ENCODE results near the gene NFIA.
A peak's percentile ranks its signal among the peaks of the same experiment; 100 is the strongest.

The NFIA gene

DNA sequence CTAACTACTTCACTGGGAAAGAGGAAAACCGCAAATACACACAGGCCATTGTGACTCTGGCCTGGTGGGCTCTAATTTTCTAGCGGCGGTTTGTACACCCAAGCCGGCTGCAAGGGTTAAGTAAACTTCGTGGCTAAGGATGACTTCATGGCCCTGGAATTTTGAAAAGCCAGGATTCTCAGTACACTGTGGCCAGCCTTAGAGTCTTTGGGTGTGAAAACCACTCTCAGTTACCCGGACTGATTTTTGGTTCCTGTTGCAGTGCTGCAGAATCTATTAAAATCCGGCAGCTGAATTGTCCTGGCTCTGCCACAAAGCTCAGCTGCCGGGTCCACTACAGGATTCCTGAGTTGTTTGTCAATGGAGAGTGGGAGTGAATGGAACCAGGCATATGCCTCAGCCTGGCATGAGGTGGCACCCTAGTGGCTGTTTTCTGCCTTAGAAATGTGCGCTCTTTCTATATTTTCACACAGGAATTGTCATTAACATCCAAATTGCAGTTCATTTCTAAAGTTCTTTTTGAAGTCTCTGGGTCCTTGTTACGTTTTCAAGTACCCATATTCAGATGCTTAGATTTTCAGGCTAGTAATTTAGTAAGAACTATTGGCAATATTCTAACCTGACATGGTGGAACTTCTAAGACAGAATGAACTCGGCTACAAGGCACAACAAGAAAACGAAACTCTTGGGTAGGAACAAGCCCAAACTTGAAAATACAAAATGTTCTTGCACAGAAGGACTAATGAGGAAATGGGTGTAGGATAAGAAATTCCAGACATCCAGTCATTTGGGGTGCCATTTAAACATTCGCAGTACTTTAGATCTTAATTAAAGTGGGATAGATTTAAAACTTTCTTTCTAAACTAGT lies 255.9 kb downstream of the NFIA start:
- DNase-seq = peak; percentile 35 to 59 (median 57)

DNA sequence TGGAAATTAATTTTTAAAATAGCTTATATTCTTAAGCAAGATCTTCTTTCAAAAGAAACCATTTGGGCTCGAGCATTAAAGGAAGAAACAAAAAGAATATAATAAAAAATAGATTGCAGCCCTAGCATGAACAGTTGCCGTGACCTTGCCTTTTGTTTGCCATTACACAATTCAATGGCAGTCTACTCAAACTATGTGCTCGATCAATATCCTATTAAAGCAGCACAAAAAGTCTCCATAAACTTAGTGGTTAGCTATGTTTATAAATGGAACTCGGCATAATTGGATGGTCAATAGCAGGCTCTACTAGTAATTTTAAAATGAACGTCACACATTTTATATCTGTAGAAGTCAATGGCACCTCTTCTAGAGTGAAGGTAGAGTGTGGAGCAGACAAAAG lies 256.5 kb downstream of the NFIA start:
- no peak for DNase-seq

DNA sequence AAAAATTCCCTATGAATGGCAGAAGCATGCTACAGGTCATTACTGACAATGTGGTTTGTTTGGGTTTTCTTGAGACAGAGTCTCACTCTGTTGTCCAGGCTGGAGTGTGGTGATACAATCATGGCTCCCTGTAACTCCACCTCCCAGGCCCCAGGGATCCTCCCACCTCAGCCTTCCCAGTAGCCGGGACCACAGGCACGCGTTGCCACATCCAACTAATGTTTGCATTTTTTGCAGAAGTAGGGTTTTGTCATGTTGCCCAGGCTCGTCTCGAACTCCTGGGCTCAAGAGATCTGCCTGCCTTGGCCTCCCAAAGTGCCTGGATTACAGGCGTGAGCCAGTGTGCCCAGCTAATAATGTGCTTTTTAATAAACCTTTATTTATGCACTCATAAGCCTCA lies 259.1 kb downstream of the NFIA start:
- peak; percentile 35 to 55 (median 50) for DNase-seq

DNA sequence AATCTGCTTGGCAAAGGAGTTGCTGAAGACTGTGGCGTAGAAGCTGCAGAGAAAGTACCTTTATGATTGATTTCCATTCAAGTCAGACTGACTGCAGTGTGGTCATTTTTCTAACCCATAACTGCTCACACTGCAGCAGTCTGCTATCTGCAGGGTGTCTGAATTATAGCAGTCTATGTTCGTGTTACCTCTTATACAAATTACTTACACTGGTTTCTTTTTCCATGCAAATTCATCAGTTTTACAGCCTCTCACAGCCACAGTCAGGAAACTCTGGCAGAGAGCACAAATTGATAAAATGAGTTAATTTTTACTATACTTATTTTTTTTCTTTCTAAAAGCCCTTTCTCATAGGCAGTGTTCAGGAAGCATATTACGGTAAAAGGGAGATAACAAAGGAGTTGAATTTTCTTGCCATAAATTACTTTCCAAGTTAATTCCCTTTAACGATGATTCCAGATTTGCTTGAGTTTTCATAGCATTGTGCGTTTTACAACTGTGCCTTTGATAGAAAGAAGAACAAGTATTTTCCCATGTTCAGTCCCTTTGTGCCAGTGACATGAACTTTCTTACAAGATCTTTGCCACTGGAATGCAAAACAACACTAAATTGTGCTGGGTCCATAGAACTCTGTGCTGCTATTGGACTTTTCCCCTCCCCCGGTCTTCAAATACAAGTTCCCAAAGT lies 261.5 kb downstream of the NFIA start:
- DNase-seq = no peak

DNA sequence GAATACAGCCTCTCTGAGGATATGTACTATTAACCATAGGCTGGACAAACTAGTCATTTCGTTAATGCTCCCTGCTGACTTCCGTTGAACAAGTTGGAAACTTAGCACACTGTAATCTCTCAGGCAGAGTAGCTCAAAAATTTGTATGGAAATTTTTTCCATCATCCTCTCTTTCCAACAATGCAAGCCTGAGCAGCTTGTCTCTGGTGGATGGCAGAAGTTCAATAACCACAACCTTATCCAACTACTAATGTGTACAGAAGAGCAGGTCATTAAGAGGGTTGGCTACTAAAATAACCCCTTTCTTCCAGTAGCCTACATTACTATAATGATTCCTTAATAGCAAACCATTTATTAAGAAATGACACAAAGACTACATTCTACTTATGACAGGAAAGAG lies 262.3 kb downstream of the NFIA start:
- no peak for DNase-seq

DNA sequence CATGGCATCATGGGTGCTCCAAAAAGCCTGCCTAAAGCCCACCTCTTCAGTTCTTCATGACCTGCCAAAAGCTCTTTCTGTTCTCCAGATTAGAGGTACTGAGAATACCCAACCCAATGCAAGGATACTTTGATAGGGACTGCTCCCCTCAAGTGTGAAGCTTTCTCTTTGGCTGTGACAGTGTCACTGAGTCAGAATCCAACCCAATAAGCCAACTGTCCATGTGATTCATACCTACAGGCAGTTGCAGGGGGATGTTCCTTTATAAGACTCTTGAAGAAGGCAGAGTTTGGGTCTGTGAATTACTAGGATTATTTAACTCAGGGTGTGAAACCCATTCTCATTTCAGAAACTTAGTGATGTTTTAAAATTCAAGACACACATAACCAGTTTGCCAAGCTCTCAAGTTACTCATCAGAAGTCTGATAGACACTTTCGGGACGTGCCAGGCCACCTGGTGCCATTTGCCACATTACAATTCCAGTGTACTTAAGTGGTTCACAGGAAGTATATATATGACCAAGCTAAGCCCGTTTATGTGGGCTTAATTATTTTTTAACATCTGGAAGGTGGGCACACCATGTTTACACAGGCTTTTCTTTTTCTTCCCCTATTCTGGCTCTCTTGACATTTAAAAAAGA lies 265.8 kb downstream of the NFIA start:
- no peak for DNase-seq

DNA sequence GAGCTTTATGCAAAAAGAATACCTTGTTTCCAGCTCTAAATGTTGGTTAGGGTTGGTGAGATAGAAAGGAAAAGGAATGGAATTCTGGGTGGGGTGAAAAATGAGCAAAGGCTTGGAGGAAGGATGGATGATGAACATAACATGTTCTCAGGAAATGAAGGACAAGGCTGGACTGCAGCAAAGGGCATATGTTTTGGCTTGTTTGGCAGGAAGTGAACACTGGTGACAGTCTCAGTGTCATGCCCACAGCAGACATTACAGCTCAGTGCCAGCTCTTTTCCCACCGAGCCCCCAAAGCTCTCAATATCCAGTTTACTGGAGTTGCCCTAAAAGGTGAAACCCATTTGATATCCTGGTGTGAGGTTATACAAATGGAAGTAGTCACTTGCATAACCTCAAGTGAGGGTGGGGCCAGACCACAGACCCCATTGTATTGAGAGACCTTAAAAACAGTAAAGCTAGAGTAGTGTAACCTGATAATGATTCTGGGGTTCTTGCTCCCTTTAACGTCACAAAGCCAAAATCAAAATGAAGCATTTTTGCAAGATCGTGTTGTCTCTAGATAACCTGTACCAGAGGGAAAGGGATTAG lies 270.6 kb downstream of the NFIA start:
- DNase-seq = no peak

DNA sequence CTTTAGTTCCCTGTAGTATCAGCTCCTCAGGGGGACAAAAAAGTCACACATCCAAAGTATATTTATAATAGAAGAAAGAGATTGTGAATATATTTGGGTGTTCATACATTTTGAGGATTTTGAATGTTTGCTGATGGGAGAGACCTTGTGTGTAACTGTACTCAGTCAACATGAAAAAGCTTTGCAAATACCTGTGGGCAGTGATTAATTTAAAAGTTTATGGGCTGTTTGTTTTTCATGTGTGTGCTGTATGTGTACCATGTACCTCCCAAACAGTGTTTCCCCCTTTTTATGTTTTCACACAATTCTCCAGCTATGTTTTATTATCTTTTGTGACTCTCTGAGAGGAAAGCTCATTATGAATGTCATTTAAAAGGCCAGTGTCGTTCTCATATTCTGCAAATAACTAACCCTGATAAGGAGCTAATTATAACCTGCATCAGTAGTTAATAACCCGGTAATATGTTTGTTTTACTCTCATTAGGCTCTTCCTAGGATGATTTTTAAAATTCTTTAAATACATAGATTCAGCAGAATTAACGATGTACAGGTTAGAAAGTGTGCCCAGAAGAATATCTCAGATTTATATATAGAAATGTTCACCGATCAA lies 271.5 kb downstream of the NFIA start:
- no peak for DNase-seq

DNA sequence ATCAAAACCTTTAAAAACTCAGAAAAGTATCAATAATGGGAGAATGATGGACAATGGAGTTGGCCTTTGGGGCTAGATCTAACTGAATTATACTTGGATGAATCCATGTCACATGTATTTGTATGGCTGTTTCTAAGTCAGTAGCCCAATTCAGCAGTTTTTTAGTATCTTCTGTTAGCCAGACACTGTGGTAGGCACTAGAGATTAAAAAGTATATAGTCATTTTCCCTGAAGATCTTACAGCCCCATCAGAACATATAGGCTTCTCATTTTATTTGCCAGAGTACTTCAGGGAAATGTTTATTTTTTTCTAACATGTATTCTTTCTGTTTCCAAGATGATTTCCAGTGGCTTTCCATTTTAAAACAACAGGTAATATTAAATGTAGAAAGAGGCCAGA lies 273.7 kb downstream of the NFIA start:
- no peak for DNase-seq

DNA sequence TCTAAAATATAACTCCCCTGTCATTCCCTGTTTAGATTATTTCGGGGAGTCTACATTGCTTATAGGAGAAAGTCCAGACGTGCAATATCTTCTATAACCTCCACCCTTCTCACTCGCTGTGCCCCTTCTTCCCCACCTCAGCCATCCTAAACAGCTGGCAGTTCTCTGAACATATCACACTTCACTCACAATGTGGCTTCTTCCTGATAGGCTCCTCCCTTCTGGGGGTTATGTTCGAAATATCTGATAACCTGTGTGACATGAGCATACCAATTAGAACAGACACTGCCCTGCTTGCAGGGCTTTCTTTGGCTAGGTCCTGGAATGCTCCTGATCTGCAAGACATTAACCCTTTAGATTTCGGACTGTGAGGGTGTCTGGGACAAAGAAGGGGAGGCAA lies 274.6 kb downstream of the NFIA start:
- no peak for DNase-seq

DNA sequence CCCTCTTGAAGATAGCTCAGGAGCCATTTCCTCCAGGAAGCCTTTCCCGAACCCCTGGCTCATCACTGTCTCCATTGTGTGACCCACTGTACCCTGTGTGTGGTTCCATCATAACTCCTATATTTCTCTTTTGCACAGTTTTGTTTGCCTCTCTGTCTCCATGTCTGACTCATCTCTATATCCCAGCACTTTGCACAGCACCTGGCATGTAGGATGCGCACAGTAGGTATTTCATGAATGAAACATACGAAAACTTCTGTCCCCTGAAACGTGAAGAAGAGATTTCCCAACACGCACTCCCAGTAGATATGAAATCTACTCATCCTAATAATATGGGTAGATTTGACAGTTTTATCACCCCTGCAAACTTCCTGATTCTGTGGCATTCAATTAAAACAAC lies 275.2 kb downstream of the NFIA start:
- no peak for DNase-seq

DNA sequence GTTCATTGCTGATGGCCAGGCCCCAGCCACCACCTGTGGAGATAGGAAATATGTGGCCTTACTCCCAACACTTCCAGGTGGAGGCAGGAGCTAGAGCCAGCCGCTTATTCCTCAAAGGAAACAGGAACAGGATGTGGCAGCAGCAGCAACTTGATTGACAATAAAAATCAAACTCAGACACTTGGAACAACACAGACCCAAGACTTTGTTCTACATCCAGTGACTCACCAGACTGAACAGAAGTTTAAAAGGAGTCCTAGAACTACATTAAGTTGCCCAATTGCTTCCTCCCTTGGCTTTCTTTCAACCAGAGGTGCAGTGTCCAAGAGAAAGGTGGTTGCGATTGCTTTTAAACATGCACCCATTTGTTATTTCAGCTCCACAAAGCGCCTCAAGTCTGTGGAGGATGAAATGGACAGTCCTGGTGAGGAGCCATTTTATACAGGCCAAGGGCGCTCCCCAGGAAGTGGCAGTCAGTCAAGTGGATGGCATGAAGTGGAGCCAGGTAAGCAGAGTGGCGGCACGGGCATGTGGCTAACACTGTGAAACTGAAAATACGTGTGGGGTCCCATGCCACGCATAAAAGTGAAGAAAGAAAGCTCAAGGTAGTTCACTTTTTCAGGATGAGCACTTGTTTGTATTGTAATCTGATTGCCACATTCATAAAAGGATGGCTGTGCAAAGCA lies 276.6 kb downstream of the NFIA start:
- DNase-seq = no peak

DNA sequence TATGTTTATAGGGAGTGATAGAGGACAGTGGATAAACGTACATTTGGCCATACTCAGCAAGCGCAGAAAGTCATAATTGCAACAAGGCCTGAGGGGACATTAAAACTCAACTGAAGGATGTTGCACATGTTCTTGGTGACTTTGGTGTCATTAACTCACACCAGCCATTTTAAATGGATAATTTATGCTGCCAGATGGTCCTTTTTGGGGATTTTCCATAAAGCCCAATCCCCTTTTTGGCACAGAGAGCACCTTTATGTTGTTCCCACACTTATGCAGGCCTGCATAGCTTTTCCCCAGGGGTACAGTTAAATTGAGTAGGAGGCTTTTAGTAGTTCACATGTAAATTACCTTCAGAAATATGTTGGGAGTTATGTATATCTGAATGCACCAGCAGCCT lies 279.6 kb downstream of the NFIA start:
- no peak for DNase-seq

DNA sequence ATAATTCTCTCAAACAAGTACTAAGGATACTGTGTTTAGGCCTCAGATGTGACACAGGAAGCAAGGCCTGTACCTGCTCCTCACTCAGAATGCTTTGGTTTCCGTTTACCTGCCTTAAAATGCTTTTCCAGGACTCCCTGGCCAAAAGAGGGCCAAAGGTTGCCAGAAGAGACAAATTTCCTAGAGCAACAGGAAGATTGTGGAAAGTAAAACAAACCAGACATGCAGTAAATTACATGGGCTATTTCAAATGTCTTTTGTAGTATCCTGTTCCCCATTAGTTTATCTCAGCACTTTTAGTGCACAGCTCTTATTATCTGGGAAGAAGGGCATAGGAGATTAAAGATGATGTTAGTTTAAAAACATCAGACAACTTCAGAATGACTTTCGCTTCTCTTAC lies 280.0 kb downstream of the NFIA start:
- no peak for DNase-seq

DNA sequence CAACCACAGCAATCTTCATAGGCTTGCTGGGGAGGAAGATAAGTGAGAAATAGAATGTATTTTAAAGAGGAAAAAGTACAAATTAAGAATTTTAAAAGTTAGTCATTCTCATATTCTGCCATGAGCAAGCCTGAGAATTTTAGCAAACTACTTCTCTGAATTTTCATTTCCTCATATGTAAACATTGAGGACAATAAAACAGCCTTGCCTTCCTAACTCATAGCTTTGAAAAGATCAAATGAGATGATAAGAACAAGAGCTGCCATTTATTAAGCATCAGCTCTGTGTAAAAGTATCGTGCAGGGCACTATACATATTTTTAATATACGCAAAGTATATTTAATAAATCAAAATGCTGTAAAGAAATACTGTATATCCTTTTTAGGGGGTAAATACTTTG lies 286.0 kb downstream of the NFIA start:
- DNase-seq = no peak

DNA sequence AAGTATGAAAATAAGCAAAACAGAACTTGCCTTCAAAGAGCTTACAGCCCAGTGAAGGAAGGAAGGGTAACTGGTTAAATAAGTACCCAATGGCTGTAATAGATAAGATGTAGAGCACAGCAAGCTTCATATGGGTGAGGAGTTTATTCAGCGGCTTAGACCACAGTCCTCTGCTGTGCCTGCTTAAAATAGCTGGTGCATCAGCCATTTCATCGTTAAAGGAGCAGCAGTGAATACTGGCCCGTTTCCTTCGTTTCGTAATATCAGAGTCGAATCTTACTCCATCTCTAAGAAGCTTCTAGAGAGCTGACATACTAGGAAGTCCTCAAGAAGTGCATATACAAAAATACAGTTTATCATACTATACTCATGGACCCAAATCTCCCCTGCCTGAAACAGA lies 286.5 kb downstream of the NFIA start:
- no peak for DNase-seq

DNA sequence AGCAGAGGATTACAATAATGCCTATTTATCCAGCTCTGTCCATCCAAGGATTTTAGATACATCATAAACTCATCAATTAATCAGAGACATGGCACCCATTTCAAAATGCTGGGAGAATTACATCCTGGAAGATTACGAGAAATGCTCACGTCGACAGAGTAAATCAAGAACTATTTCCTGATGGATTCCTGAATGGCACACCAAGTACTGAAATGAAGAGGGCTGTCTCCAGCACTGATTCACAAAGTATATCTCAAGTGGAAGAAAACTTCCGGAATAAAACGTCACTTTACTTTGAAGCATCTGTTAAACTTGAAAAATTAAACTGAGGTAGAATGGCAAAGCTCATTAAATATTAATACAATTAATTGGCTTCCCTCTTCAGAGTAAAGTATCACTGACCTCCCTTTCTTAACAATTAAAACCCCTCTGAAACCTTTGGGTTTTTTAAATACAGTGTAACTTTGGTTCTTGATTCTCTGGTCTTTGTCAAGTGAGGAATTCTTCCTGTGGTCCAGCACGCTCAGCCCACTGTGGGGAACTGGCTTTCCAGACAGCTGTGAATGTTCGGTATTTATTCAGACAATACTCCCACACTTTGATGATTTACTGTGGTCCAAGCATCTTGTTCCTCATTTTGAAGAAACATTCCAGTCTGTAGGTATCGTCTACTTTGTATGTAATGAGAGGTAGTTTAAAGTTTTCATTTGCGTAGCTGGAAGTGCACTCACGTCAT lies 288.0 kb downstream of the NFIA start:
- DNase-seq = no peak

DNA sequence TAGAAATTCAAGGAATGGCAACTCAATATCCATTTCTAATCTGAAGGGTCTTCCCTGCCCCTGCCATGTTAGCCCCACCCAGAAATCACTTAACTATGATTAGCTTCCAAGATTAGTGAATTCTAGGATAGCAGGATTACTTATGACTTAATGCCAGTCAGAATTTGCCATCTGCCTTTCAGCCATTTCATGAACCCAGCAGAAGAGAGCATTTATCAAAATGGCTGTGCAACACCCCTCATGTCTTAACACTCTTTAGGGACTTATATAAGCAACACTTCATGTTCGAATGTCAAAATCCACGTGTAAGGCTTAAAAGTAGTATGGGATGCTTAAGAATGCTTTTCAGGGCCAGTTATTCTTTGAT lies 288.5 kb downstream of the NFIA start:
- no peak for DNase-seq

DNA sequence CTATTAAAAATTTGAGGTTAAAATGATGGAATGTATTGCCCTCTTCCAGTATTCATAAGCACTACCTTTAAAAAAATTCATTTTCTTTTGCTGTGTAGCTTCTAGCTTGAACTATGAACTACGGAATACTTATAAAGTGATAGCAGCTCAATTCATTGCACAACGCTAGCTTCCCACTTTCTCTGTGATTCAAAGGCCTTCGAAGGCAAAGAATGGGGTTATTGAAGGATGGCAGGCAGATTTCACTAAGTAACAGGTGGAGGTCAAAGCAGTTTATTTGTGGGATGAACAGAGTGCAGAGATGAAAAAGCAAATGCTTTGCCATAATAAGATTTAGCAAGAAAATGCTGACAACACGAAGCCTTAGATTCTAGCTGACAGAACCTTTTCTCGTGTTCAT lies 290.6 kb downstream of the NFIA start:
- DNase-seq = no peak

DNA sequence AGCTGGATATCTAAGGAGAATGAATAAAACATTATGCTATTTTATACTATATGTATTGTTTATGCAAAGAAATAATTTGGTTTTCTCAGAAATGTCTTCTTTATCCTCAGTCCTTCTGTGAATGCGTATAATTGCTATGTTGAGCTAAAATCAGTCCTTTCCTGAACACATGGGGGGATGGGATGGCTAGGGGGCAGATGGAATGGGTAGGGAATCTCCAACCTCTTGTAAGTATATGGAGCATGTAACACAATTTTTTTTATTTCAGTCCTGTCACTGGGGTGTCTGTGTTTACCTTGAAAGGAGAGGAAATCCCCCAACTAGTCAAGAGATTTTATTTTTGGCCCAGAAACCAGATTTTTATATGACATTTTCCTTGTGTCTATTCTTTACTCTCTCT lies 291.8 kb downstream of the NFIA start:
- no peak for DNase-seq

DNA sequence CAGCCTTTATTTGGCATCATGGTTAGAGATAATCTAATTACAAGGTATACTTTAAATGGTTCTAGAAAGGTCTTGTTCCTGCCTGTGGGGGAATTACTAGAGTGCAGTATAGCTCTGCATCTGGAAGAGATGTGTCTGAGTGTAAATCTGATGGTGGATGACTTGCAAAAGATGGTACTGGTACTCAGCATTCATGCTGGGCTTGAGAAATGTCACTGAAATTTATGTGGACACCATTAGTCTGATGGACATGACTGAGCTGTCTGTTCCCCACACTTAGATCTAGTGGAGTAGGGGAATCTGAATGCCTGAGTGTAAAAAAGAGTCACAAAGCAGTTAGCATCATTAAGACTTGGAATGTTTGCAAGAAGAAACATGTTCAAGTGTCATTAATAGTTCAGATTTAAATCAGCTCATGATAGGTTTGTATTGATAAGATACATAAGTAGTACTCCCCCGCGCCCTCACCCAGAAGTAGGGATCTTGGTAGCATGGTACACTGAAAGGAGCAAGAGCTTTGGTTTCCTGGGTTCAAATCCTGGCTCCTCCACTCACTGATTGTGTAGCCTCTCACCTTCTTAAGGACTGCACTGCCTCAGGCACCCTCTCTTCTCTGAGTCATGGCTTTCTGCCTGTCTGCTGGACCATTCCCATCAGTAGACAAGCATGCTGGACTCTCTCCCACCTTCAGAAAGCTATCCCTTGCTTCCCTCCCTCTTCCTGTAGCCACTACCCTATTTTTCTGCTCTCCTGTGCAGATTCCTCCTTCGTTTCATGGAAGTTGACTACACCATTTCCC lies 292.9 kb downstream of the NFIA start:
- no peak for DNase-seq
